Uterus (tissue), 2 donors: Measurements from ENCODE around the gene CSF3R.

Experiments used
- POLR2A ChIP-seq, 2 donors: fragments of 450-650 bp; IDR thresholded peaks; one replicate each; pipeline ENCODE4 v1.6.1; 2016; ENCODE audit warnings: antibody characterized with exemption in 2 of 2, mild to moderate bottlenecking in 1 of 2, moderate library complexity in 1 of 2
- TF ChIP-seq, protein P1 (sequence below), 4 experiments: fragments of 200-600 bp in 2 of 4; fragments of 450-650 bp in 2 of 4; sonication (generic) in 2 of 4; IDR thresholded peaks; one replicate each; pipeline ENCODE4 v1.5.1; 2016 to 2019; ENCODE audit warnings: antibody characterized with exemption in 4 of 4, mild to moderate bottlenecking in 2 of 4, moderate library complexity in 1 of 4

DNA sequence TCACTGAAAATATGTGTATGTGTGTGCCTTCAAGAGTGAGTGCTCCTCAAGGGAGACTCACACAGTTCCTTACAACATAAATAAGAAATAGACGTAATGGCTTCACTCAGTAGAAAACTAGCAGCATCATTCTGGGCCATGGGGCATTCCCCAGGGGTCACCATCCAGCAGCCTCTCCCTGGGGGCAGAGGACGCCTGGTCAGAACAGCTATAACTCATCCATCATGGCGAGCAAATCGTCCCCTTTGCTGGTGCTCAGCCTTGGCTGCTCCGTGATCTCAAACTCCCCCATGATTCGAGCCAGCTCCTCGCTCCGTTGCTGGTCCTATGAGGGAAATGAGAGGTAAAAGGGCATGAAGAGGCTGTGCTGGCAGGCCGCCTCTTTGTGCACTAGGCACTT lies 64.8 kb downstream of the CSF3R start:
- TF ChIP-seq, protein P1, sequence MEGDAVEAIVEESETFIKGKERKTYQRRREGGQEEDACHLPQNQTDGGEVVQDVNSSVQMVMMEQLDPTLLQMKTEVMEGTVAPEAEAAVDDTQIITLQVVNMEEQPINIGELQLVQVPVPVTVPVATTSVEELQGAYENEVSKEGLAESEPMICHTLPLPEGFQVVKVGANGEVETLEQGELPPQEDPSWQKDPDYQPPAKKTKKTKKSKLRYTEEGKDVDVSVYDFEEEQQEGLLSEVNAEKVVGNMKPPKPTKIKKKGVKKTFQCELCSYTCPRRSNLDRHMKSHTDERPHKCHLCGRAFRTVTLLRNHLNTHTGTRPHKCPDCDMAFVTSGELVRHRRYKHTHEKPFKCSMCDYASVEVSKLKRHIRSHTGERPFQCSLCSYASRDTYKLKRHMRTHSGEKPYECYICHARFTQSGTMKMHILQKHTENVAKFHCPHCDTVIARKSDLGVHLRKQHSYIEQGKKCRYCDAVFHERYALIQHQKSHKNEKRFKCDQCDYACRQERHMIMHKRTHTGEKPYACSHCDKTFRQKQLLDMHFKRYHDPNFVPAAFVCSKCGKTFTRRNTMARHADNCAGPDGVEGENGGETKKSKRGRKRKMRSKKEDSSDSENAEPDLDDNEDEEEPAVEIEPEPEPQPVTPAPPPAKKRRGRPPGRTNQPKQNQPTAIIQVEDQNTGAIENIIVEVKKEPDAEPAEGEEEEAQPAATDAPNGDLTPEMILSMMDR (IDR thresholded peaks at IDR 0.05) = no peak
- no peak for TF ChIP-seq POLR2A (IDR thresholded peaks at IDR 0.05)
